HUDEP-2 (cell line): Measurements from ENCODE around the gene C16orf74.
A peak's percentile ranks its signal among the peaks of the same experiment; 100 is the strongest.

Experiments
- DNase-seq, 76 experiments: peaks; one replicate each; lab custom pipeline; 2025; ENCODE audit not compliant: unreplicated experiment in 76 of 76; lab: John Stamatoyannopoulos, UW

C16orf74 gene

DNA sequence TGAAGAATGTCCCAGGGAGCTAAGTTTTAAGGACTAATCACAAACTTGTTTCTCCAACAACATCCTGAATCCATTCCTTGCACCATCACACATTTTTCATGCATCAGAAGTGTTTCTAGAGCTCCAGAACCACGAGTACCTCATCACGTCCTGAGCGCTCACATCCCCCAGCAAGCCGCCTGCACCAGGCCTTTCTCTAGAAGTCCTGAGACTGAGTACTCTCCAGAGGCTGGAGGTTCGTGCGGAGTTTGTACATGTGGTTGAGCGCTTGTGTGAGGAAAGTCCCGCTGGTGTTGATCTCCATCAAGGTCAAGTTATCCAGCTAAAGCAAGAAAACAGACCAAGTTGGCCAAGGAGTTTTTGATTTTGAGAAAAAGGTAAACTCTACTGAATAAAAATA, 72.9 kb downstream of the C16orf74 start:
- DNase-seq, result no peak

DNA sequence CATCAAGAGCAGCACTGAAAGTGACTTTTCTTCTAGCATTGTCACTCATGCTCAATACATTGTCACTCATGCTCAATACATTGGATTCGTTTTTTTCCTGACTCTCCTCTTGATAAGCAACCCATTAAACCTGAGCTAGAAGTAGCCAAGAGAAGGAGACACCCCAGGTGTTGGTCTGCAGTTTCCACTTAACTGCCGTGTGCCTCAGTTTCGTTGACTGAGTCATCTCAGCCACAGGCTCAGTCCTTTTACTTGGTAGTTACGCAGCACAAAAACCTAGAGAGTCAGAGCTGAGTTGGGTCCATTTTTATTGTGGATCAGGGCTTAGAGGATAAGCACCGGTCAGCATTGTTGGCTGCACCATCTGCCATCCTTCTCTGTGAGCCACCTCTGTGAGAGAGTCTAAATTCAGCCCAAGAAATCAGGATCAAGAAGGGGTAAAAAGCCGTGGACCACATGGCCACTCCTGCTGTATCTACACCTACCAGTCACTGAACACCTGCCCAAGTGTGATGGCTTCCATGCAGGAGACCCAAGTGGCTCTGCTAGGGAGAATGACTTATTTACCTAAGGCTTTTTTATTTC, 73.4 kb downstream of the C16orf74 start:
- DNase-seq, result no peak

DNA sequence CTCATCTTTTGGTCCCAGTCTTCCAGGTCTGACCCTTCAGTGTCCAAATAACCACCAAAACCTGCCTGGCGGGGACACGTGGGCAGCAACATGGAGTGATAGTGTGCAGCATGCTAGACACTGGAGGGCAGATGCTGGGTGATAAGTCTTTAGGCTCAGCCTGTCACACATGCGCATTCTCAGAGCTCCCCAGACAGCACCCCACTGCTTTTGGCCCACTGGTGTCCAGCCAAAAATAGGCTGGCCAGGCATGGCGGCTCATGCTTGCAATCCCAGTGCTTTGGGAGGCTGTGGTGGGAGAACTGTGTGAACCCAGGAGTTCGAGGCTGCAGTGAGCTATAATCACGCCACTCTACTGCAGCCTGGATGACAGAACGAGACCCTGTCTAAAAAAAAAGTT, 74.4 kb downstream of the C16orf74 start:
- peak in 56 of 76 experiments; percentile 4 to 68 (median 30) for DNase-seq

DNA sequence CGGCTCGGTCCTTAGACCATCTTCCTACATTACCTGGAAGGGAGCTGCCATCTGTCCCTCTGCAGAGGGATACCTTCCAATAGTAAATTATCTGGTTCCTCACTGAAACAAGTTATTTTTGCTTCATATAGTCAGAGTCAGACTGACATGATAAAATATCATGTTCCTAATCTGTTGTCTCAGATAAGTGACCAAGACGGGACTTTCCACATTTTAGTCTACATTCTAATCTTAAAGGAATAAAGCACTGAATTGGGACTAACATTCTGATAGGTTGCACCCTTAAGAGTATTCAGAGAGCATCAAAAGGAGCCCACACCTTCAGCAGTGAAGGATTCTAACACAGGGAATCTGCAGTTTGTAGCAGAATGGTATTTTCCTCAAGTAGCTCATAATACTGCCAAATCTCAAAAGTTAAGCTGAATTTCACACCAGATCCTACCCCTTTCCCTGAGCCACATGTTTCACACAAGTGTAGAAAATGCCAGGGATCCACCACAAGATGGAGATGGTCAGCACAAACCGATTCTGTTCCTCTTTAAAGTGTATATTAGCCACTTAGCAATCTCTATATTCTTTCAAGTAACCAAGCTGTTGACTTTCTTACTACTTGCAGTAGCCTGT, 75.5 kb downstream of the C16orf74 start:
- DNase-seq, result peak in 18 of 76 experiments; percentile 6 to 42 (median 18)

DNA sequence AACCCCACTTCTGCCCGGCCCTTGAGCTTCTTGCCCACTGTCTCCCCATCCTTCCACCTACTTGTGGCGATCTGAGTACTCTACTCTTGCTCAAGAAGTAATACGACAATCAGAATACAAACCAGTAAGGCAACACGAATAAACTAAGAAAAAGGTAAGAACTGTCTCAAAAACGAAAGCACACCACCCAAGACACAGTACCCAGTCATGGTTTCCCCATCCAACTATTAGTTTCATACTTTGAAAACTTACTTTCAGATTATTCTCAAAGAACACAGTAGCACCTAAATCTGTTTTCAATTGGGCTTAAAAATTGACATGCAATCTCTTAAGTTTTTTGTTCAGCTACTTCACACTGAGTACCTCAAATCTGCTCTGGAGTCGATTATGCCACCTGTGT, 76.1 kb downstream of the C16orf74 start:
- no peak for DNase-seq

DNA sequence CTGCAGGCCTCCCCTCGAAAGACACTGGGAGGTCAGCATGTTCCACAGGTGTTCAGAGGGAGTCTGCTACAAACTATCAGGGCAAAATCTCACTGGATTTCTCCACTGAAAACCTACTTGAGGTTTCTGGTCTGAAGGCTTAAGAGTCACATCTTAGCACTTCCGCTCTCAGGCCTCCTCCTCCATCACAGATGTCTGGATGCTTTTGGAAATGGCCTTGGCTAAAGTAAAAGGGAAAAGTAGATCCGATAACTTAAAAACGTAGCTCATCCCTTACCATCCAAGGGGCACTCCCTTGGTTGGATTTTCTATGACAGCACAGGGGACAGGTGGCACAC, 76.5 kb downstream of the C16orf74 start:
- DNase-seq, result peak in 2 of 76 experiments; percentile 45 to 55

DNA sequence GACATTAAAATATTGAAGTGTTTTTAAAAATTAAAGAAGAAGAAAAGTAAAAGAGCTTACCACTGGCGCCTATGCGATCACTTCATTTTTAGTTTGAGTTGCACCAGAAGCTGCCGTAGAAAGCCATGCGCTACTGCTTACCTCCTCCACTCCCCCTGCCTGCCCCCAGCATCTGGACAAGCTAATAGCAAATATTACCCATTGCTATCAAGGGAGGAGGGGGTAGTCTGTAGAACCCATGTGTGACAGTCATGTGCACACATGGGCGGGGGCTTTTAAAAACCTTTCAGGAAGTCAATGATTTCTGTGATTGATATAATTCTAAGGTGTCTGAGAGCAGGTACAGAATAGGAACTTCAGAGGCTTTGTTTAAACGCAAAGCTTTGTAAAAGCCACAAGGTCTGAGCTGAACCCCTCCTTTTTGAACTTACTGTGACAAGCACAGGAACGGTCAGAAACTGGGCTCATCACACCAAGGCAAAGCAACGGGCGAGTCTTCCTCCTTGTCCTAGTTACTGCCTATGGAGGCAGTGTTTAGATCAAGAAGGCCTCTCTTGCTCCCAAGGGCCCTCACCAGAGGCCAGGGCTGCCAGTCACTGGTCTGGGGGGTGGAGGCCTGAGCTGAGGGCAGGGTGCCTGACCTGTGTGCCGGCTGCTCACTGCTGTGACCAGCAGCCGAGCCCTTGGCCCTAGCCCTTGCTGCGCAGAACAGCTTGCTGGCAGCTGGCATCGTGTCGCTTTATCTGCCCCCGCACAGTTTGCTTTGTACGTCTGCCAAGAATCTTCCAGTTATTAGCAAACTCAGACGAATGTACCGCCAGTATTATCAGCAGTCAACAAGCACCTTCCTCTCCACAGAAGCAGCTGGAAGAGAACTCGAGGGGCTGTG, 77.1 kb downstream of the C16orf74 start:
- DNase-seq, result peak in 75 of 76 experiments; percentile 51 to 95 (median 86)

DNA sequence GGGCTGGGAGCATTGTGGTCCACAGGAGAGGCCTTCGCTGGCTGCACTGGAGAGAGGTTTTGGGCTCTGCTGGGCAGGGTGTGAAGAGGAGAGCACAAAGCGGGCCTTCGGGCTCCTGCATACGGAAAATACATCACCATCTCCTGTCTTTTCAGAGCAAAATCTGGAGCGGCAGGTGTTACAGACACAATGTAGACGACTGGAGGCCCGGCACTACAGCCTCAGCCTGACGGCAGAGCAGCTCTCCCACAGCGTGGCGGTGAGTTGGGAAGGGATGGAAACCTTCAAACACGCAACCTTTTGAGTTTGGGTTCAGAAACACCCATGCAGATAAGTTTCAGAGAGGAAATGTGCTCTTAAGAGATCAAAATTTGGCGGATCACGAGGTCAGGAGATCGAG, 80.1 kb downstream of the C16orf74 start:
- no peak for DNase-seq

DNA sequence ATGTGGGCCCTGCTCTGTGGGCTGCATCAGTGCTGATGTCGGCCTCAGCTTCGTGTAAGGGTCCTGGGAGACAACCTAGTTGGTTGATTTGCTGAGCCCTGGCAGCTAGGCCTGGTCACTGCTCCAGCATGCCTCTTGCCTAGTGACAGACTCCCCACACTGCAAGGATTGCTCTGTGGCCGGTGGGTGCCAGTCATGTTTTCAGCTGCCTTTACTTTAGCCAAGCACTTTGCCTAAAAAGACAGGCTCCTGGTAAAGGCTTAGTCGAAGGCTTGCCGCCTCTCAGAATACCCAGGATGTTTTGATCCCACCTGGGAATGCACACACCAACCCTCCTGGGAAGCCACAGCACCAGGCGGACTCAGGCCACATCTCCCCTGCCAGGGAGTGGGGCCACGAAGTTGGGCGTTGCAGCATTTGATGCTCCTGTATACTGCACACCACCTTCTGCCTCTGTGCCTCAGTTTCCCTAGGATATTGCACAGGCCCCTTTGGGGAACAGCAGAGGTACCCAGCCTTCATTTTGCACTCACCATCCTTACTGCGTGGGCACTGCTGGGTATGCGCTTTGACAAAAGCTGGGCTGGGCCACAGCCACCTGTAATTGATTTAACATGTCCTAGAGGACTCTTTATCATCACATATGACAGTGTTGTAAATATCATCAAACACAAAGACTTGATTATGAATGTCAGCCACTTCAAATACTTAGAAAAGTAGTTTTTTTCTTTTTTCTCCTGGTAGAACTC, 82.0 kb downstream of the C16orf74 start:
- no peak for DNase-seq

DNA sequence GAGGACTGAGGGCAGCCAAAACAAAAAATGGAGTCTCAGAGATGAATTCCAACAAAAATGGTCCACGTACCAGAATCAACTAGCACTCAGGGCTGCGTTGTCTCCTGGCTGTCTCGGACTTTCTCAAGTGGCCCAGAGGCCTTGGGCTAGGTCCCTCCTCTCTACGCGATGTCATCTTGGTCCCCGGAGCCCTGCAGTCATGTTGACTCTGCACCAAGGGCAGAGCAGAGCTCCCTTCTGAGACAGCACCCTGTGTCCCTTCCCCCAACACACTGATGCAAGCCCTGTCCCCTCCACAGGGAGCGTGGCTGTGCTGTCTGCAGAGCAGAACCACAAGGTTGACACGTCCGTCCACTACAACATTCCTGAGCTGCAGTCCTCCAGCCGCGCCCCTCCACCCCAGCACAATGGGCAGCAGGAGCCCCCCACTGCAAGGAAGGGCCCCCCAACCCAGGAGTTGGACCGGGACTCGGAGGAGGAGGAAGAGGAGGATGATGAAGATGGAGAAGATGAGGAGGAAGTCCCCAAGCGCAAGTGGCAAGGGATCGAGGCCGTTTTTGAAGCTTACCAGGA, 83.0 kb downstream of the C16orf74 start:
- no peak for DNase-seq

DNA sequence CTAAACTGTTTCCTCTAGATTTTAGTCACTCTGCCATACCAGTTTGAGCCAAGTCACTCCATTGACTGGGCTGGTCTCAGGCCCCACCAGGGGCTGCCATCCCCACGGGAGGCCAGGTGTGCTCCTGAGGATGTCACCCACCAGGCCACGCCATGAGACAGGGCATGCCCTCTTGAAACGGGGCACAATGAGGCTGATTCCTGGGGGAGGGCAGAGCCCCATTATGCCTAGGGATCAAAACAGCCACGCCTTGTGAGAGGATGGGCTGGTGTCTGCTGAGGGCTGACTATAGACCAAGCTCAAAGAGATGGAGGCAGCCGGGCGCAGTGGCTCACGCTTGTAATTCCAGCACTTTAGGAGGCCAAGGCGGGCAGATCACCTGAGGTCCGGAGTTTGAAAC, 83.6 kb downstream of the C16orf74 start:
- DNase-seq, result no peak

DNA sequence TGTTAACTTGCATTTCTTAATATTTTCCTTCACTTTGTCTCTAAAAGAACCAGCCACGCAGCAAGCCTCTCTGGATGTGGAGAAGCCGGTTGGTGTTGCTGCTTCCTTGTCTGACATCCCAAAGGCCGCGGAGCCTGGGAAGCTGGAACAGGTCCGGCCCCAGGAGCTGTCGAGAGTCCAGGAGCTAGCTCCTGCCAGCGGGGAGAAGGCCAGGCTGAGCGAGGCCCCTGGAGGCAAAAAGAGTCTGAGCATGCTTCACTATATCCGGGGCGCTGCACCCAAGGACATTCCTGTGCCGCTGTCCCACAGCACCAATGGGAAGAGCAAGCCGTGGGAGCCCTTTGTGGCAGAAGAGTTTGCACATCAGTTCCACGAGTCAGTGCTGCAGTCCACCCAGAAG, 85.0 kb downstream of the C16orf74 start:
- no peak for DNase-seq

DNA sequence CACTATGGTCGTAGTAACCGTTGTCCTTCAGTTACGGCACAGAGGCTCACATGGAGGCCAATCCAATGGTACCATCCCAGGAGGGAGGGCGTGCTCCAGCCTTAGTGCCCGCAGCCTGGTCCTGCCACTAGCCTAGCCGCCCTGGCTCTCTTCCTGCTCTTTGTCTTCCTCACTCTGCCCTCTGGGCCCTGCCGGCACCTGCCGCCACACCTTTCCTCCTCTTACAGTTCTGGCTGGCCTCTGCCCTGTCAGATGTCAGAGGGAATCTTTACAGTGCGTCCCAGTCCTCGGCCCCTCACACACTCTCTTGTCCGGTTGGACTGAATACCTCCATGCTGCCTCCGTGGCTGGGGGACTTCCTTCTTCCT, 85.5 kb downstream of the C16orf74 start:
- DNase-seq, result no peak

DNA sequence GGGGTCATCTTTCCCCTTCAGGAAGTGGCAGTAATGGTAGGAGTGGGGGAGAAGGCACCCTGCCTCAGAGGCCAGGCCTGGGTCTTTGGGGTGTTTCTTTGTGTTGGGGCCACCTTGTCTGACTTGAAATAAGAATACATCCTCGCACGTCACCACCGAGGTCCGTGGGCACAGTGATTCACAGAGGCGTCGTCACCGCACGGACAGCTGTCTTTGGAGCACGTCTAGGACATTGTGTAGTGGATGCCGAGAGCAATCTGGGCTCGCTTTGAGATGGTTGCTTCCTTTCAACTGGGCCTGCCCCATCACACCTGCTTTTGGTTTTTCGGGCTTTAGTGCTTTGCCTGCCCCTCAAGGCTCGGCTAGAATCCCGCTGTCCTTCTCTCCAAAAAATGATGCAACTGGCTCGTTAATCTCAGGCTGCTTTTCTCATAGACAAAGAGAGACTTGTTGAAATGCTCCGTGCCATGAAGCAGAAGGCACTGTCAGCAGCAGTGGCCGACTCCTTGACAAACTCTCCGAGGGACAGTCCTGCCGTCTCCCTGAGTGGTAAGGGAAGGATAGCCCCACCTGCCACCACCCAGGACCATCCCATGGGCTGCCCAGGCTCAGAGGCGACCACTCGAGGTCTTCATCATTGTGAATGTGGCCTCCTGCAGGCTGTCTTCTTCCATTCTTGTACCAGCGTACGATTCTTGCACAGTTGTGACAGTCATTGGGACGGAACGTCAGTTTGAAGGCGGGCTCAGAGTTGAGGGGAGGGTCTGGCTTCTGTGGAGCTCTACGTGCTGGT, 86.1 kb downstream of the C16orf74 start:
- no peak for DNase-seq

DNA sequence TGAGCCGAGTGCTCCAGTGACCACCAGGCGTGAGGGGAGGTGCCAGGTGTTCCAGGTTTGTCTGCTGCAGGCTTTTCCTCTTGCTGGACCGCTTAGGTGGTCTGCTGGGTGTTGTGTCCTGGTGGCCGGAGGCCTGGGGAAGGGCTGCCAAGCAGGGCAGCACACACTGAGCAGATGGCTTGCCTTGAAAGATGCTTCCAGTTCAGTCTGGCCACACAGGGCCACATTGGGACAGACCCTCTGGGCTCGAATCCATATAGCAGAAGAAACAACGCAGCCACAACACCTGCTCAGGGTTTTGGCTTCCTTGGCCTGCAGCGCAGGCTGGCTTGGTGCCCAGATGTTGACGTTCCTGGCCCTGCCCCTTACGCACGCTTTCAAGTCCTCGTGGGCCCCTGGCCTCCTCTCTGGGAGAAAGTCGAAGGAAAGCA, 87.0 kb downstream of the C16orf74 start:
- no peak for DNase-seq

DNA sequence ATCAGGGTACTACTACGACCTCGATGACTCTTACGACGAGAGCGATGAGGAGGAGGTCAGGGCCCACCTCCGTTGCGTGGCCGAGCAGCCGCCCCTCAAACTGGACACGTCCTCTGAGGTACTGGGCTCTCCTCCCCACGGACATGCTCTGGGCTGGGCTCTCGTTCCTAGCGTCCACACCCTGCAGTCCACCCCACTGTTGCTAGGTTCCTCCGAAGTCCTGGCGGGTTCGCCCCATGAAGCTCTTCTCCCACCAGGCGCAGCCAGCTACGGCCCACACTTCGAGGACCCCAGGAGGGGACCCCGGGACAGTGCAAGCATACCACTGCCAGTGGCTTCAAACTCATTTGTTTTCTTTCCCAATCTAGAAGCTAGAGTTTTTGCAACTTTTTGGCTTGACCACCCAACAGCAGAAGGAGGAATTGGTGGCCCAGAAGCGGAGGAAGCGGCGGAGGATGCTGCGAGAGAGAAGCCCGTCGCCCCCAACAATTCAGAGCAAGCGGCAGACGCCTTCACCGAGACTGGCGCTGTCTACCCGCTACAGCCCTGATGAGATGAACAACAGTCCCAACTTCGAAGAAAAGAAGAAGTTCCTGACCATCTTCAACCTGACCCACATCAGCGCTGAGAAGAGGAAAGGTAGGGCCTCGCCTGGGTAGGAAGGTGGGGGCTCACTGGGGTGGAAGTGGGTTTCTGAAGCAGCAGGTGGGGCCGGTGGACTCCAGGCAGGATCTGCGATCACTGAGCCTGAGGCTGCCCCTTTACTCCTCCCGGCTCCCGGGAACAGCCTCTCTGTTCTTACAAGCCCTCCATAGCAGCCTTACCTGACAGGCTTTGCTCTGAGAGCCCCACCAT, 87.7 kb downstream of the C16orf74 start:
- DNase-seq, result no peak

DNA sequence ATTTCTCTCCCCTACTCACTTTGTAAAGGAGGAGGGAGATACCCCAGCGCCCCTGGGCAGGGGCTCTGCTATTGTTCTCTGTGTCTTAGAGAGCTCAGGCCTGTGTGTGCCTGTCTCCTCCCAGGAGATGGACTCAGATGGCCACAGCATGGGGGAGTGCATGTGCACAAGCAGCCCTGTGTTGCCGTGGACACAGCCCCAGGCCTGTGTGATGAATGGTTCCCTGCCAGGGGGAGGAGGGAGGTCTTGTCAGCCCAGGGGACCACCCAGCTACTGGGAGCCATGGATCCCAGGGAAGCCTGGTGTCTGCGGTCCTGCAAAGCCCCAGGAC, 88.4 kb downstream of the C16orf74 start:
- DNase-seq, result no peak

DNA sequence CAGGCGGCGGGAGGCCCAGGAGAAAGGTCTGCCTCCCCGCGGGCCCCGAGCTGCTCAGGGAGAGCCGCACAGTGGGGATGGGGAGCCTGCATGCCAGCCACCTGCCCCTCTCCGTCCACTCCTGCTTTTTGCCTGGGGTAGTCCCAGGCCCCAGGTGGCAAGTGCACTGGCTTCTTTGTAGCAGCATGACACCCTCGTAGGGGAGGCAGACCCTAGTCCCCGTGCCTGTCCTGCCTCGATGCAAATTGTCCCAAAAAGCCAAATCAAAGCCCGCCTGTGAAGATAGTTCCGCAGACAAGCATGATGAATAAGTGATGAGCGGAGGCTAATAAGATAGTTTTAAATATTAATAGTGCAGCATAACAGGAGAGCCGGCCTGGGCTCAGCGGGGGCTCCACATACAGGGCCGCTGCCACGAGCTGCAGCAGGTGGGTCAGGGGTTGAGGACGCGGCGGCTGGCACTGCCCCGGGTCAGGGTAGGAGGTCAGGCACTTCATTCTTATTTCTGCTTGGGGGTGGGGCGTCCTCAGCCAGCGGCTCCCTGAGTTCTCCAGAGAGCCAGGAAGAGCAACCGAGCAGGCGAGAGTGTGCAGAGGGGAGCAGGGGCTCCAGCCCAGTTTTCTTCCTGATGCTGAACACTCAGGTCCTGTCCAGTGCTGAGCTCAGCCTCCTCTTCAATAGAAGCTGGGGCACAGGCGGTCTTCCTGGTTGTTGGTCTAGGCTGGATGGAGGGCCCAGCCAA, 89.0 kb downstream of the C16orf74 start:
- no peak for DNase-seq
